MV-4-11 (cell line): Measurements from ENCODE around the gene LAIR2.

Source experiments
- DNase-seq: peaks from one replicate; lab custom pipeline; 2025; lab: John Stamatoyannopoulos, UW

Gene LAIR2

GRCh38 chr19:54534156-54534555, 31.5 kb downstream of the LAIR2 start:
- no peak for DNase-seq

- peak; percentile 27 for DNase-seq
Measured at GRCh38 chr19:54535601-54536000, 33.0 kb downstream of the LAIR2 start.

GRCh38 chr19:54536956-54537355, 34.3 kb downstream of the LAIR2 start:
- DNase-seq: no peak

- DNase-seq: peak; percentile 60
Measured at GRCh38 chr19:54541712-54542111, 39.1 kb downstream of the LAIR2 start.

GRCh38 chr19:54548806-54549205, 46.2 kb downstream of the LAIR2 start:
- DNase-seq: no peak

- no peak for DNase-seq
Measured at GRCh38 chr19:54549224-54549623, 46.6 kb downstream of the LAIR2 start.

GRCh38 chr19:54551293-54551692, 48.7 kb downstream of the LAIR2 start:
- DNase-seq: no peak

GRCh38 chr19:54551950-54552912, 49.6 kb downstream of the LAIR2 start:
- peak; percentile 29 for DNase-seq

GRCh38 chr19:54552913-54553310, 50.3 kb downstream of the LAIR2 start:
- no peak for DNase-seq

- DNase-seq: no peak
Measured at GRCh38 chr19:54554006-54554405, 51.4 kb downstream of the LAIR2 start.

GRCh38 chr19:54554896-54555295, 52.3 kb downstream of the LAIR2 start:
- DNase-seq: no peak

- DNase-seq: no peak
Measured at GRCh38 chr19:54556194-54556593, 53.6 kb downstream of the LAIR2 start.

- peak; percentile 68 for DNase-seq
Measured at GRCh38 chr19:54558339-54558738, 55.7 kb downstream of the LAIR2 start.
